NCI-H226 (cell line): ENCODE results near the gene LRRC47.
A peak's percentile ranks its signal among the peaks of the same experiment; 100 is the strongest.
"Not testable (repeated sequence)": the region's sequence is repeated elsewhere in the genome, so short reads cannot be mapped to it uniquely, and the experiment has no call there.

Experiments
- DNase-seq: peaks from one replicate; pipeline ENCODE4 v3.0.0-alpha.2; 2015

LRRC47 gene

DNA sequence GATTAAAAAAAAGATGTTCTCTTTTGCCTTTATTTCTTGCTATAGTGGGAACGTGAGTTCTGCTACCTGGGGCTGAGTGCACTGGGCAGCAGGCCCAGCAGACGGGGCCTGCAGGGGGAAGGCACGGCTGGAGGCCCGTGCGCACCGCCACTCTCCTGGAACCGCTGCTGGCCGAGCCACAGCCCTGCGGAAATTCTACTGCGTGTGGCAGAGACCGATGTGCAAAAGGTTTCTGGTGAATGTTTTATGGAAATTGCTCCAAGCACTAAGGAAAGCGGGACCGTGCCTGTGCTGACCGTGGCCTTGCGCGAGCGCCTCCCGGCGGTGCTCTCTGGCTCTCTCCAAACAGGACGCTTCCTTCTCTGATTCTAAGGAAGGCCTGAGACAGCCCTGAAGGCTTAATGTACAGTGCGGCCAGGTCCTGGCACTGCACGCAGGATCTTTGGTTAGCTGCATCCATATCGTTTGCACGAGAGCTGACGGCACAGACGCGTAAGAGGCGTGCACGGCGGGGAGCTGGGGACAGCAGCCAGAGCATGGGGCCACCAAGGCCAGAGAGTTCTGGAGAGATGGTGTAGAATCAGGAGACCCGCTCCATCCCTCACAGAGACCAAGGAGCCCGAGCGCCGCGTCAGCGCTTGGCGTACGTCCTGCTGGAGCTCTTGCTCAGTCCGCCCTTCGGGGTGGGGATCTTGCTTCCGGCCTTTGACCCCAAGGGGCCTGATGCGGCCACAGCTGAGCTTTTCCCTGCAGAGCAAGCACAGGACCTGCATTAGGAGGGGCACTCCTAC, 18.7 kb upstream of the LRRC47 start:
- no peak for DNase-seq

DNA sequence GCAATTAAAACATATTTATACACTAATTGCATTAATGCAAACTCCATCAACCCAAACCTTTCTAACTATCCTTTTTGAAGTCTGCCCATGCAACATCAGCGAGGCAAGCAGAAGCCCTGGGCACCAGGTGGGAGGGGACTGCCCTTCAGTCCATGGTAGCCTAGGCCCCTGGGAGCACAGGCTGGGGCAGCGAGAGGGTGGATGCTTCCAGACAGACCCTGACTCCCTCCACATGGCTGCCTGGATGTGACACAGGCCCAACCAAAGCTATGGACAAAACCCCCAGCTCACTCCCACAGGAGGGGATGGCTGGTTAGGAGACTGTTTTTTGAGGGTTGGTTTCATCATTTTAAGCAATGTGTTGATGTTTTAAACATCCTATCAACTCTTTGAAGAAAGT, 17.8 kb upstream of the LRRC47 start:
- DNase-seq, result no peak

DNA sequence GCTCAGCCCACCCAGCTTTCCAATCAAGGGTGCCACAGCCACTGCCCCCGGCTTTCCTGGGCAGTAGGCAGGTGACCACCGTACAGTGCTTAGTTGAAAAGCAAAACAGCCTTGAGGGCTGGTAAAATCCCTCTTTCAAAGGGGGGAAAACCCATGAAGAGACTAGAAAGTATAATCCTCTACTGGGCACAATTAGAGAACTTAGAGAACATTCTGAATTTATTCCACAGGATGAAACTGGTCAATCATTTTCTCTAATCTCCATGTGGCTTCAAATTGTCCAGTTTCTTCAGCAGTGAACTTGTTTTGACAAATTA, 15.3 kb upstream of the LRRC47 start:
- DNase-seq, result no peak

DNA sequence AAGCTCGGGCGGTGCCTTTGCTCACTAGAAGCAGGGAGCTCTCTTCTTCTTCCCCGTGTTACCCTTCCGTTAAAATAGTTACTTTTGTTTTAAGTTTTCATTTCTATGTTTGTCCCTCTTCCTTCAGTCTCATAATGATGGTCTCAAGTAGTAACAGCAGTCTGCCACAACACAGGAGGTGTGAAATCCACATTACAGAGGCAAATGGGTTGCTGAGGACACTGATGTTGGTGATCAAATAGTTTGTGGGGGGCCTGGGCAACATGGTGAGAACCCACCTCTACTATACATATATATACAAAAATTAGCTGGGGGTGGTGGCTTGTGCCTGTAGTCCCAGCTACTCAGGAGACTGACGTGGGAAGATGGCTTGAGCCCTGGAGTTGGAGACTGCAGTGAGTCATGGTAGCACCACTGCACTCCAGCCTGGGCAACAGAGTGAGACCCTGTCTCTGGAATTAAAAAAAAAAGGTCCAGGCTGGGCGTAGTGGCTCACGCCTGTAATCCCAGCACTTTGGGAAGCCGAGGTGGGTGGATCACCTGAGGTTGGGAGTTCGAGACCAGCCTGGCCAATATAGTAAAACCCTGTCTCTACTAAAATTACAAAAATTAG, 14.0 kb upstream of the LRRC47 start:
- DNase-seq, result not testable (repeated sequence)

DNA sequence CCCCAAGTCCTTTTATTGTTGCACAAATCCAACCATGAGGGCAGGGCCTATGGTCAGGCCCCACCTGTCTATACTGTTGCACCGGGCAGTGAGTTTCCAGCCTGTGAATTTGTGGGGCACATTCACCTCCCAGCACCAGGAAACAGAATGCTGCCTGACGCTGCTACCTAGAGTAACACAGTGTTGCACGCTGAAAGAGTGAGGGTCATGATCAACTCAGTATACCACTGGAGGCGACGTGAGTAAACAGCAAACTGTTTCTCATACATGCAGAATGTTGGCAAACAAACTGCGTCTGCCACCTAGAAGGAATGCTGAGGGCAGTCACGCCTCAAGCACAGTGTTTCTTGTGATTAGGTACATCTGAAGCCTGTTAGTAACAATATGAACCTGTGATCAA, 13.4 kb upstream of the LRRC47 start:
- DNase-seq, result no peak

DNA sequence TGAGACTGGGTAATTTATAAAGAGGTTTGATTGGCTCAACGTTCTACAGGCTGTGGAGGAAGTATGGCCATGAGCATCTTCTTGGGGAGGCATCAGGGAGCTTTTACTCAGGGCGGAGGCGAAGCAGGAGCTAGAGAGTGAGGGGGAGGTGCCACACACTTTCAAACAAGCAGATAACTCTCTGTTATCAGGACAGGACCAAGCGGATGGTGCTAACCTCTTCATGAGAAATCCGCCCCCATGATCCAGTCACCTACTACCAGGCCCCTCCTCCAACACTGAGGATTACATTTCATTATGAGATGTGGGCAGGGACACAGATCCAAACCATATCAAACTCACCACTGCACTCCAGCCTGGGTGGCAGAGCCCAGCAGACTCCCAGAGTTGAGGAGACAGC, 11.5 kb upstream of the LRRC47 start:
- DNase-seq, result no peak

DNA sequence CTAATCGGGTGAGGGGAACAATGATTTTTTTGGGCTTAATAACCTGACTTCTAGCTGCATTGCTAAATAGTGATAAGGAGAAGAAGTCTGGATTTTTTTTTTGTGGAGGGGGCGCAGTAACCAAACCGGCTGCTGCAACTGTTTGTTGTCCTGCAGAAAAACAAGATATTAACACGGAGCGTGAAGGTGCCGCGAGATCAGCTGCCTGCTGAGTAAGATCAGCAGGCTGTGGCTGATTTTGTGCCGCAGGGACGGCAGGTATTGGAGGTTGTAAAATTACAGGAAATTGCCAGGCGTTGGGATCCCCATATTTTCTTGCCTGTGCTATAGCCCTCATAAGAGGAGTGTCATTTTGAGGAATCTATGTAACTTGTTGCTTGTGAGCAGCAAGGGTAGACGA, 8.7 kb upstream of the LRRC47 start:
- DNase-seq, result no peak

DNA sequence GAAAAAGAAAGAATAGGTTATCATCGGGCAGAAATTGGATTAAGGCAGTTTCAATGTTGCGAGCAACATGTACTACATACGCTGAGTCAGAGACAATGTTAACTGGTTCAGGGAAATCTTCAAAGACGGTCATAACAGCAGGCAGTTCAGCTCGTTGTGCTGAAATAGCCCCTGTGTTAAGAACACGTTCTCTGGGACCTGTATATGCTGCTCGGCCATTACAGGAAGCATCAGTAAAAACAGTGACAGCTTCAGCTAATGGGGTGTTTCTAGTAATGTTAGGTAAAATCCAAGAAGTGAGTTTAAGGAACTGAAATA, 8.3 kb upstream of the LRRC47 start:
- DNase-seq, result not testable (repeated sequence)

DNA sequence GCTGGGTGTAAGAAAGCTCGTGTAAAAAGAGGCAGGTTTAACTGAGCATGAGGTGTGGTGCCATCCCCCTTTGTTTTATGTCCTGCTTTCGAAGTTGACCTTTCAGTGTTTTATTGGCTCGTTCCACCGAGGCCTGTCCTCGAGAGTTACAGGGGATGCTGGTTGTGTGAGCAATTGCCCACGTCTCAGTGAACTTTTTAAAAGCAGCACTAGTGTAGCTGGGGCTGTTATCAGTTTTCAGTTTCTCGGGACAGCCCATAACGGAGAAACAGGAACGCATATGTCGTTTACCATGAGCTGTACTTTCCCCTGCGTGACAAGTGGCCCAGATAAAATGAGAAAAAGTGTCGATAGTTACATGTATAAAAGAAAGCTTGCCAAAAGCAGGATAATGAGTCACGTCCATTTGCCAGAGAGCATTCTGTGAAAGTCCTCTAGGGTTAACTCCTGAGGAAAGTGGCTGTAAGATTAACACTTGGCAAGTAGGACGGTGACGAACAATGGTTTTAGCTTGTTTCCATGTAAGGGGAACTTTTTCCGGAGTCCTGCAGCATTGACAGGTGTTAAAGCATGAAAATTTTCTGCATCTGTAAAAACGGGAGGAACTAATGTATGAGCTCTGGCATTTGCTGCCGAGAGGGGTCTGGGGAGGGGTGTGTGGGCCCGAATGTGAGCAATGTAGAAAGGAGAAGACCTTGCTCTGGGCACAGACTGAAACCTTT, 7.8 kb upstream of the LRRC47 start:
- no peak for DNase-seq

DNA sequence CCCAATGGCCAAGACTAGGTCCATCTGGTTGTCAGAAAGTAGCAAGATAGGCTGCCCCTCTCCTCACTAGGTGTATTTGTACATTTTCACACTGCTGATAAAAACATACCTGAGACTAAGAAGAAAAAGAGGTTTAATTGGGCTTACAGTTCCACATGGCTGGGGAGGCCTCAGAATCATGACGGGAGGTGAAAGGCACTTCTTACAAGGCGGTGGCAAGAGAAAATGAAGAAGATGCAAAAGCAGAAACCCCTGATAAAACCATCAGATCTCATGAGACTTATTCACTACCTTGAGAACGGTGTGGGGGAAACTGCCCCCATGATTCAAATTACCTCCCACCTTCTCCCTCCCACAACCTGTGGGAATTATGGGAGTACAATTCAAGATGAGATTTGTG, 4.5 kb upstream of the LRRC47 start:
- not testable (repeated sequence) for DNase-seq

DNA sequence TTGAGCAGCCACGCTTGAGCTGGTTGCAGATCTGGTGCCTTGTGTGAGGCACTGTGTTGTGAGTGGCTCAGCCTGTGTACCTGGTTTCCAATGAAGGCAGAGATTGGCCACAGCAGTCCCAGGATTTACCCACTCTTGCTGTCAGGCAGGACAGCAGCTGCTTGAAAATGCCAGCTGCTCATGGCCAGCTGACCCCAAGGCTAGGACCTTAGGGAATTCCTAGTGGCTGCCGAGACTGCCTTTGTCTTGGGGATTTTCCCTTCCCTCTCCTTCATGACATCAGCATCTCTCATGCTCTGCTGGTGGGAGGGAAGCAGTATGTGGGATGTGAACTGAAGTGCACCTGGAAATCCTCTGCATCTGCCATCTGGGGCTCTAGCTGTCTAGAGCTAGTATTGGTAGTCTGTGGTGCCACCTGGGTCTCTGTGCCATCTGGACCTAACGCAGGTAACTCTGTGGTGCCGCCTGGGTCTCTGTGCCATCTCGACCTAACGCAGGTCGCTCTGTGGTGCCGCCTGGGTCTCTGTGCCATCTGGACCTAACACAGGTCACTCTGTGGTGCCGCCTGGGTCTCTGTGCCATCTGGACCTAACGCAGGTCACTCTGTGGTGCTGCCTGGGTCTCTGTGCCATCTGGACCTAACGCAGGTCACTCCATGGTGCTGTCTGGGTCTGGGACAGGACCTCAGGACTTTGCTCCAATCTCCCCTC, 3.8 kb upstream of the LRRC47 start:
- DNase-seq, result peak; percentile 16

DNA sequence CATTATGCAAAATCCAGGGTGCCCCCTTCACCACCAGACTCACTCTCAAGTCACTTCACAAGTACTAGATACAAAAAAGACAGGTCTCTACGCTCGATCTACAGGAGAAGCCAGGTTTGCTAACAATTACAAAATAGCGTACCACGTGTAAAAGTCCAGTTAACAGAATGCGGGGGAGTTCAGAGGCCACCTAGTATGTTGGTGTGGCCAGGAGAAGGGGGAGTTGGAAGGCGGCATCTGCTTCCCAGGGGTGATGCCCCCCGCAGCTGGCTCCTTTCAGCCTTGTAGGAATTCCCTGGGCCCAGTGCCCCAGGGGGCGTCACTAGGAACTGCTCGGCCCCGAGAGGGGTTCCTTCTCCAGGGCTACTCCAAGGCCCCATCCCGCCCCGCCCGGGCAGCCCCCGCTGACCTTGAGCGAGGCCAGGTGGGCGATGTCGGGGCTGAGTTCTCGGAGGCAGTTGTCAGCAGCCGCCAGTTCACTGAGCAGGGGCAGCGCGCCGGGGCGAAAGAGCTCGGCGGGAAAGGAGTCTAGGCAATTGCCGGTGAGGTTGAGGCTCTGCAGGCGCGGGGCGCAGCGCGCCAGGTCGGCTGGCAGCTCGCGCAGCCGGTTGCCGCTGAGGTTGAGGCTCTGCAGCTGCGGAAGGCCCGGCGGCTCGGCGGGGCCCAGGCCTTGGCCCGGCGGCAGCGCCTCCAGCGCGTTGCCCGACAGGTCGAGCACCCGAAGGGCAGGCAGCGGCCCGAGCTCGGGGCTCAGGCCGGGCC, 664 bp downstream of the LRRC47 start:
- DNase-seq, result no peak

DNA sequence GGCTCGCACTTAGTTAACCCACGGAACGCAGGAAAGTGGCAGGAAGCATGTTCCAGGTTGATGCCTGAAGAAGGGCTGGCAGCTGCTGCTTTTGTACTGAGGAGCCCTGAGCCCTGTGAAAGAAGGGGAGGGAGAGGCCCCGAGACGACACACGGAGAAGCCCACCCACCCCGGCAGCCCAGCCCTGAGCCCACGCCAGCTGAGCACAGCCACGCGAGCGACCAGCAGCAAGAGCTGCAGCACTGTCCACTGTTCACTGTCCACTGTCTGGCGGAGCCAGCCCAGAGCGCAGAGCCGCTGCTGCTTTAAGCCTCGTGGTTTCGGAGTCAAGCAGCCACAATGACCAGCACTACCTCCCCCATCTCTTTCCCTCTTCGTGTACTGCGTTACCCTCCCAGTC, 5.3 kb downstream of the LRRC47 start:
- no peak for DNase-seq

DNA sequence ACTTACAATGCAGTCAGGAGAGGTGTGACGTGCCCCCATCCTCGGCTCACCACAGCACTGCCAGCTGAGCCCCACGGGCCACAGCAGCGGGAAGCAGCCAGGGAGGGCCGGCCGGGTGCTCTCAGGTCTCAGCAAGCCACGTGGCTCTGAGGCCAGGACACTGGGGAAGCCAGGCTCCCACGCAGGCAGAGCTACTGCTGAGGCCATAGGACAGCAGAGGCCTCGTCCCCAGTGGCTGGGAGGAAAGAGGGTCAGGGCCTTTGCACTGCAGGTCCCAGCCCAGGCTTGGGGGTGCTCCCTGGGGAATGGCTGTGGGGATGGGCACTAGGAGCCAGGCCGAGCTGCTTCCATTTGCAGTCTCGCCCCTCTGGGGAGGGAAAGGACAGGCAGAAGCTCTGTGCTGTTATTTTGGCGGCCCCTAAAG, 5.8 kb downstream of the LRRC47 start:
- no peak for DNase-seq

DNA sequence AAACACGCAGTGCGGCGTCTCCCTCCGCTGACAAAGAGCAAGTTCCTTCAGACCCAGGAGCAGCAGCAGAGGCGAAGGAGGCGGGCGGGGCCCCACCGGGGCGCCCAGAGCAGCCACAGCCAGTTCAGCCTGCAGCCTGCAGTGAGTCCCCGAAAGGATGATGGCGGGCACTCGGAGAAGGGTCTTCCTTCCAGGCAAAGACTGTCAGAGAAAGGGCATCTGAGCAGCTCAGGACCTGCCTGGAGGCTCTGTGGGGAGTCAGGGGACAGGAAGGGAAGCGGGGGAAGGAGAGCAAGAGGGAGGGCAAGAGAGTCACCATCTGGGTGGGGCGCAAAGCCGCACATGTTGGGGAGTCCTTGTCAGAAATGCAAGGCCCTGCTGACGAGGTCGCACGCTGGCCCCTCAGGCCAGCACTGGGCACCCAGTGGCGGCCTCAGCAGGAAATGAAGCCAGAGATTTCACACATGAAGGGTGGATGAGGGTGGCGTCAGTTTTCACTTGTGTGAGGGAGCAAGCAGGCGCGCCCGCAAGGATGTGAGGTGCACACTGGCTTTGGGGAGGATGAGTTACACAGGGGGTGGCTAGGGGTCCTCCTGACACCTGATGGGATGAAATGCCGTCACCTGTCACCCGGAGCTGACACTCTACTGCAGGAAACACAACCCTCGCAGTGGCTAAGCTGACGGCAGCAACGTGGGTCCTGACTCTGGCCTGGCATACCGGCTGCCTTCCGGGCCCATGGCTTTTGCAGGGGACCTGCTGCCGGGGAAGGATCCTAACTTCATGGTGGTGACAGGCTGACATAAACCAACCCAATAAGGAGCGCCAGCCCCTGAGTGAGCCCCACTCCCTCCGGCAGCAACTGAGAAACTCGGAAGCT, 6.6 kb downstream of the LRRC47 start:
- no peak for DNase-seq

DNA sequence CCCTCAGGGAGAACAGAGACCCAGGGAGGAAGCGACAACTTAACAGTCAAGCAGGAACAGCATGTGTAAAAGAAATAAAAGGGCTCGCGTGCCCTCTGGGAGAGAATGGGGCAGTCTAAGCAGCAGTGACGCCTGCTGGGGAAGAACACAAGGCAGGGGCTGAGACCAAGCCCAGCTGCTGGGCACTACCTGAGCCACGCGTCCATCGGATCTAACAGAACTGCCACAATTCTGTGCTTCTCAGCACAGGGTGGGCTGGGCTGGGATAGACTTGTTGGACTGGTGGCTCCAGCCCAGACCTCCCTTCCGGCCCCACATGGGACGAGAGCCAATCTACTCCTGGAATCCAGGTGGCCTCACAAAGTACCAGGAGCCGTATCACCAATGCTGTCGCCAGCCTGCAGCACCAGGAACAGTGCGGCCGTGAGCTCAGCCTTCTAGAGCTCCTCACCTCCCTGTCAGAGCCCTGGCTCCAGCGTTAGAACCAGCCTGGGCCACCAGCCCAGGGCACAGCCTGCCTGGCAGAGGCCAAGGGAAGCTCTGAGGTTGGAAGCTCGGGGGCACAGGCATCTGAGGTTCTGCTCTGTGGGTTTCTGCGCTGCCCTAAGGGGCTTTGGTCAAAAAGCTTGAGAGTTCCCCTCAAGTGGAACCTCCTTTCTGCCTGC, 7.4 kb downstream of the LRRC47 start:
- DNase-seq, result no peak

DNA sequence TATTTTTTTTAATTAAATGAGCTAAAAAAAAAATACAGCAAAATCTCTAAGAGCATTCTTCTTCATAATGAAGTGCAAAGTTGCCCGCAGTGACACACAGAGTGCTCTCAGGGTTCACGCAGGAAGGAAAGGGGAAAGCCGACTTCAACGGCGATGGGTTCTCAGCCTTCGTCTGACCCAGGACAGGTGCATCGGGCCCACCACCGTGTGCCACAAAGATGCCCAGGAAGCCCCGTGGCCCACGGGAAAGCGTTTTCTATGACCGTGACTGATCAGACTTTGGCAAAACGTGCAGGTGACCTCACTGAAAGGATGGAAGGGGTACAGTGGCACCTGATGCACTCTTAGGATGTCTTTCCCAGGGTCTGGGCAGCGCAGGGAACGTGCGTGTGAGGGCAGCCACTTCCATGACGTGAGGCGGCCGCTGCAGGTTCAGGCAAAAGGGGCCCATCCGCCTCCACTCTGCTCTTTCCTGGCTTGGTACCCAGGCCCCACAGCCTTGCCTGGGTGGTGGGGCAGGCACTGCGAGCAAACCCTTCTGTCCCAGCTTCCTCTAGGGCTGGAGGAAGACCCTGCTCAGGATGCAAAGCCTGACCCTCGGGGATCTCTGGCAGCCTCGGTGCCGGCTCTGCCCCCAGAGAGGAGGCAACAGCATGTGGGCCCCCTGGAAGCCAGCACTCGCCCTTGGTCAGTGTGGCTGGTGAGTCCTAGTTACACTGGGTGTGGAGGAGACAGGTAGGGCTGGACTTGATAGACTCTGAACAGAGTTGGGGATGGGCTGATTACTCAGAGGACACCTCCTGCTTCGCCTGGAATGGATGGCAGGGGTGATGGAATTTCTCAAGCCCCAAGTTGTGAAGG, 8.3 kb downstream of the LRRC47 start:
- no peak for DNase-seq

DNA sequence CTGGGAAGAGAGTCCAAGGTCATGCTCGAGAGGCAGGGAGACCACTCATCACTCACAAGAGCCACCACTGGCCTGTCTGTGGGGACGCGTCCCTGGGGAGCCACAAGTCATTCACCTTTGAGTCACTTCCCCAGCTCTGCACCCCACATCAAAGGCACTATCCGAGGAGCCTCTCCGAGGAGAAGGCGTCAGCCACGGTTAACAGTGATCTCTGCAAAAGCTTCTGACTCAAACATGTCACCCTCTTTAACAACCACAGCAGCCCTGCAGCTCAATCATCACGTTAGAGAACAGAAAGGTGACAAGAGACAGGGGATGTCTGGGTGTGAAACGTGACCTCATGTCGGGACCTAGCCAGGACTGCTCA, 9.0 kb downstream of the LRRC47 start:
- DNase-seq, result no peak

DNA sequence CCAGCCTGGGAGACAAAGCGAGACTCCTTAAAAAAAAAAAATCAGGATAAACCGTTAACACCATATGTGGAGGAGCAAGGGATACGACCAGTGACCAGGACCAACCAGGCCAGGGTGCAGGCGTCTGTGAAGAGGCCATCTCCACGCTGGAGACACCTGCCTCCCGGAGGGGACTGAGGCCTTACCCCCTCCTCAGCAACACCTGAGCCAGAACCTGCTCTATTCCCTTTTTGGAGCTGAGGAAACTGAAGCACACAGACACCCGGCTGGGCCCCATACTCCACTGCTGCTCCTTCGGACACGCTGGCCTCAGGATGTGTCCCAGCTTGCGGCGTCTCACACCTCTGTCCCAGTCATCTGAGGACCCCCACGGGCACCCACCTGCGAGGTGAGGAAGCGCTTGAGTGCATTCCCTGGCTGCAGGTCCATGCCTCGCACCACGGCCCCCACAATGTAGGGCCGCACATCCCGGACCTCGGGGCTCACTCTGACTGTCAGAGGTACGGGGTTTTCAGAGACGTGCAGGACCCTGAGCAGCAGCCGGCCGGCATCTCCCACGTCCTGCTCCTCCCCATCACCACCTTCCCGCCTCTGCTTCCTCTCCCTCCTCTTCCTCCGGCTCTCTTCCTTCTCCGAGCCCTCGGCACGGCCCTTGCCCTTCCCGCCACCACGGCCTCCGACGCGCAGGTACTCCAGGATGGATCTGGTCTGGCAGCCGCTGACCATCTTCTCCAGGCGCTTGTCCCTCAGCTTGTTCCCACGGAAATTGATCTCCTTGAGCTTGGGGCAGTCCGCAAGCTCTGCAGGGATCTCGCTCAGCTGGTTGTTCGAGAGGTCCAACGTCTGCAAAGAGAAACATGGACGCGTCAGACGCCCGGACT, 9.6 kb downstream of the LRRC47 start:
- DNase-seq, result no peak
